HEK293 (cell line): ENCODE results near the gene ALG8.

Experiments used
- CTCF ChIA-PET: fragments of 350-600 bp; formaldehyde crosslinking; extraction: SDS; loops from one replicate; lab custom pipeline; 2021; ENCODE audit warnings: antibody characterized with exemption; lab: Yijun Ruan, JAX
- POLR2A ChIA-PET: fragments of 300-600 bp; formaldehyde crosslinking; extraction: SDS; loops from one replicate; lab custom pipeline; 2020; ENCODE audit warnings: antibody characterized with exemption, inconsistent platforms; lab: Yijun Ruan, JAX
- H3K27ac ChIP-seq: fragments of 200-500 bp; sonication (Bioruptor generic); 2 replicates; pipeline ENCODE4 v1.5.1; 2014; ENCODE audit warnings: low read depth, low read length, control low read depth, inconsistent platforms; ENCODE audit errors: extremely low read depth
- H3K36me3 ChIP-seq, 2 experiments: fragments of 200-500 bp in 1 of 2; sonication (Bioruptor generic) in 1 of 2; 1 replicate in 1 of 2; 2 replicates in 1 of 2; pipeline ENCODE4 v1.5.1; 2014 to 2017; ENCODE audit warnings: inconsistent platforms in 2 of 2, low read length in 2 of 2; ENCODE audit not compliant: control insufficient read depth in 2 of 2, insufficient read depth in 1 of 2
- H3K4me1 ChIP-seq: fragments of 200-500 bp; sonication (Bioruptor generic); 2 replicates; pipeline ENCODE4 v1.5.1; 2014; ENCODE audit warnings: mild to moderate bottlenecking, low read length, inconsistent platforms; ENCODE audit not compliant: control insufficient read depth, insufficient read depth
- H3K4me3 ChIP-seq: 2 replicates; pipeline ENCODE4 v1.5.1; 2011; ENCODE audit warnings: low read depth, mild to moderate bottlenecking, control low read depth, low read length, moderate library complexity
- H3K9me3 ChIP-seq: fragments of 200-500 bp; sonication (Bioruptor generic); 2 replicates; pipeline ENCODE4 v1.5.1; 2014; ENCODE audit warnings: low read depth, low read length, inconsistent platforms; ENCODE audit not compliant: control insufficient read depth, insufficient read depth
- BCL6B ChIP-seq: fragments of 450-650 bp; formaldehyde crosslinking; IDR thresholded peaks from 2 replicates; pipeline ENCODE4 v1.5.1; 2017; ENCODE audit warnings: missing biosample characterization, missing genetic modification characterization
- GLI2 ChIP-seq: fragments of 450-650 bp; formaldehyde crosslinking; IDR thresholded peaks from 2 replicates; pipeline ENCODE4; 2017; ENCODE audit warnings: missing biosample characterization, missing genetic modification characterization, low read depth, borderline replicate concordance
- PRDM1 ChIP-seq: fragments of 450-650 bp; formaldehyde crosslinking; IDR thresholded peaks from 2 replicates; pipeline ENCODE4; 2016; ENCODE audit warnings: missing biosample characterization, missing genetic modification characterization
- ZBTB10 ChIP-seq: fragments of 450-650 bp; formaldehyde crosslinking; IDR thresholded peaks from 2 replicates; pipeline ENCODE4 v1.5.1; 2016; ENCODE audit warnings: missing biosample characterization, missing genetic modification characterization
- ZBTB20 ChIP-seq: fragments of 450-650 bp; formaldehyde crosslinking; IDR thresholded peaks from 2 replicates; pipeline ENCODE4 v1.5.1; 2016; ENCODE audit warnings: missing biosample characterization, missing genetic modification characterization
- ZBTB48 ChIP-seq: fragments of 450-650 bp; formaldehyde crosslinking; IDR thresholded peaks from 2 replicates; pipeline ENCODE4 v1.5.1; 2016; ENCODE audit warnings: missing biosample characterization, missing genetic modification characterization
- ZNF16 ChIP-seq: fragments of 450-650 bp; formaldehyde crosslinking; IDR thresholded peaks from 2 replicates; pipeline ENCODE4 v1.5.1; 2016; ENCODE audit warnings: low read depth, missing biosample characterization, missing genetic modification characterization
- ZNF174 ChIP-seq: fragments of 450-650 bp; formaldehyde crosslinking; IDR thresholded peaks from 2 replicates; pipeline ENCODE4 v1.5.0; 2017; ENCODE audit warnings: missing biosample characterization, mild to moderate bottlenecking, missing genetic modification characterization
- ZNF24 ChIP-seq: fragments of 450-650 bp; formaldehyde crosslinking; IDR thresholded peaks from 2 replicates; pipeline ENCODE4 v1.5.1; 2016; ENCODE audit warnings: missing biosample characterization, missing genetic modification characterization
- ZNF398 ChIP-seq: fragments of 450-650 bp; formaldehyde crosslinking; IDR thresholded peaks from 2 replicates; pipeline ENCODE4 v1.5.1; 2017; ENCODE audit warnings: missing biosample characterization, missing genetic modification characterization
- ZNF549 ChIP-seq: fragments of 450-650 bp; IDR thresholded peaks from 2 replicates; pipeline ENCODE4 v1.5.1; 2018; ENCODE audit warnings: missing biosample characterization, missing genetic modification characterization, mild to moderate bottlenecking, inconsistent platforms, moderate library complexity
- ZNF596 ChIP-seq: fragments of 450-650 bp; IDR thresholded peaks from 2 replicates; pipeline ENCODE4 v1.5.0; 2018; ENCODE audit warnings: missing biosample characterization, mild to moderate bottlenecking, missing genetic modification characterization, moderate library complexity
- ZNF610 ChIP-seq: fragments of 450-650 bp; formaldehyde crosslinking; IDR thresholded peaks from 2 replicates; pipeline ENCODE4 v1.5.1; 2016; ENCODE audit warnings: missing biosample characterization, missing genetic modification characterization, borderline replicate concordance
- ZNF677 ChIP-seq: fragments of 450-650 bp; IDR thresholded peaks from 2 replicates; pipeline ENCODE4 v1.5.0; 2018; ENCODE audit warnings: missing biosample characterization, mild to moderate bottlenecking, missing genetic modification characterization, moderate library complexity
- ZNF785 ChIP-seq: fragments of 450-650 bp; formaldehyde crosslinking; IDR thresholded peaks from 2 replicates; pipeline ENCODE4 v1.5.1; 2016; ENCODE audit warnings: missing biosample characterization, missing genetic modification characterization
- ZSCAN4 ChIP-seq: fragments of 450-650 bp; formaldehyde crosslinking; IDR thresholded peaks from 2 replicates; pipeline ENCODE4 v1.5.1; 2017; ENCODE audit warnings: missing biosample characterization, missing genetic modification characterization

The ALG8 gene

GRCh38 chr11:78061088-78061920, 78.1 kb downstream of the ALG8 start:
- H3K36me3 ChIP-seq: no peaks in the 10 kb centered on the region
- ChIA-PET POLR2A (interaction anchor here (0.6 kb wide), 1 partner anchor 163 kb away, joined by 4 read pairs; no protein-coding TSS in a partner anchor), CTCF (interaction anchor here (0.9 kb wide), 1 partner anchor 9 kb away, joined by 4 read pairs; no protein-coding TSS in a partner anchor)
- no peak overlapping the region for H3K4me3 ChIP-seq
- no peaks in the 10 kb centered on the region for H3K4me1 ChIP-seq
- no peaks in the 10 kb centered on the region for H3K9me3 ChIP-seq
- TF ChIP-seq ZBTB20 (no peak), ZNF785 (no peak), ZNF24 (tag by site-specific recombination) (no peak), ZNF174 (no peak), ZSCAN4 (no peak), ZNF596 (tag by site-specific recombination) (no peak), ZNF16 (tag by site-specific recombination) (no peak), ZNF610 (tag by site-specific recombination) (no peak), ZNF549 (no peak), ZNF677 (tag by site-specific recombination) (no peak), PRDM1 (tag by site-specific recombination) (no peak)
- H3K27ac ChIP-seq: no peak overlapping the region

GRCh38 chr11:78060533-78060932, 78.9 kb downstream of the ALG8 start:
- TF ChIP-seq ZBTB10 (tag by site-specific recombination) (no peak), BCL6B (tag by site-specific recombination) (no peak), GLI2 (tag by site-specific recombination) (no peak), ZNF398 (tag by site-specific recombination) (no peak), ZBTB48 (tag by site-specific recombination) (no peak)
- H3K9me3 ChIP-seq: no peaks in the 10 kb centered on the region
- CTCF ChIA-PET: interaction anchor here (0.9 kb wide), 1 partner anchor 10 kb away, joined by 4 read pairs; no protein-coding TSS in a partner anchor
- POLR2A ChIA-PET: no interaction called here
- no peaks in the 10 kb centered on the region for H3K36me3 ChIP-seq
- H3K4me3 ChIP-seq: no peak overlapping the region
- no peak overlapping the region for H3K27ac ChIP-seq
- H3K4me1 ChIP-seq: no peaks in the 10 kb centered on the region
